Gastrocnemius medialis (tissue), 4 donors: Measurements from ENCODE around the gene AREL1. TPM values are rescaled to one million over a fixed set of nuclear protein-coding genes. Genes with fewer than 3 reads are reported as not detected.
"Not testable (repeated sequence)": the region's sequence is repeated elsewhere in the genome, so short reads cannot be mapped to it uniquely, and the experiment has no call there.

Experiments used
- ATAC-seq, 2 donors: fragments of 150-250 bp; one replicate each; pipeline ENCODE4 v1.9.1; 2016
- DNase-seq, 2 donors: peaks; one replicate each; pipeline ENCODE4 v3.0.0-alpha.2; 2019
- H3K27ac ChIP-seq, 4 donors: fragments of 200-600 bp; sonication (generic); 1 replicate in 1 of 4; 2 replicates in 3 of 4; pipeline ENCODE4 v1.5.1; 2016 to 2018; ENCODE audit warnings: mild to moderate bottlenecking in 2 of 4, moderate library complexity in 1 of 4
- H3K27me3 ChIP-seq, 3 donors: fragments of 200-600 bp; sonication (generic) in 2 of 3; 1 replicate in 1 of 3; 2 replicates in 2 of 3; pipeline versions ENCODE4 v1.5.1 to v1.6.0; 2016 to 2019; ENCODE audit warnings: mild to moderate bottlenecking in 1 of 3, moderate library complexity in 1 of 3
- H3K36me3 ChIP-seq, 2 donors: fragments of 200-600 bp; sonication (generic) in 1 of 2; one replicate each; pipeline ENCODE4 v1.5.1; 2017 to 2018
- H3K4me1 ChIP-seq, 2 donors: fragments of 200-600 bp; sonication (generic) in 1 of 2; one replicate each; pipeline ENCODE4 v1.5.1; 2016 to 2017; ENCODE audit warnings: mild to moderate bottlenecking in 2 of 2
- H3K4me3 ChIP-seq, 4 donors: fragments of 200-600 bp; sonication (generic) in 3 of 4; 1 replicate in 1 of 4; 2 replicates in 3 of 4; pipeline ENCODE4 v1.5.1; 2016 to 2019; ENCODE audit warnings: mild to moderate bottlenecking in 2 of 4
- H3K9me3 ChIP-seq, 3 donors: fragments of 200-600 bp; sonication (generic) in 2 of 3; 1 replicate in 1 of 3; 2 replicates in 2 of 3; pipeline ENCODE4 v1.5.1; 2016 to 2019
- CTCF ChIP-seq, 5 experiments: fragments of 450-650 bp in 3 of 5; fragments of 200-600 bp in 2 of 5; sonication (generic) in 2 of 5; IDR thresholded peaks in 4 of 5; conservative IDR thresholded peaks in 1 of 5; 1 replicate in 4 of 5; 2 replicates in 1 of 5; pipeline ENCODE4 v1.5.1; 2016 to 2019; ENCODE audit warnings: antibody characterized with exemption in 5 of 5, mild to moderate bottlenecking in 3 of 5, moderate library complexity in 3 of 5
- POLR2A ChIP-seq, 2 donors: fragments of 450-650 bp; IDR thresholded peaks; one replicate each; pipeline ENCODE4 v1.6.1; 2017; ENCODE audit warnings: antibody characterized with exemption in 2 of 2, mild to moderate bottlenecking in 2 of 2, moderate library complexity in 2 of 2
- in situ Hi-C, 4 donors: fragments of 200-750 bp; cut with MboI; loops; one replicate each; pipeline versions ENCODE4 v1.15.0 to v1.8.0; 2017; ENCODE audit warnings: low sequenced_read_pairs in 4 of 4
- intact Hi-C: fragments of 100-400 bp; cut with DNase I; formaldehyde crosslinking; loops from one replicate; pipeline ENCODE4 v1.15.1; 2023; ENCODE audit warnings: low total_unique reads
- total RNA-seq, 4 donors: library from RNA; depleted of rRNA; stranded (reverse); fragments of >200 nt; gene quantifications; one replicate each; pipeline versions ENCODE4 v1.1.0 to v1.2.3, GENCODE V29; 2016

Gene AREL1
- 10 to 100 TPM; 14.7 to 30.1 (median 22.1) TPM for total RNA-seq

GRCh38 chr14:74712499-74713394 is at the start of gene AREL1, which contains the start of gene FCF1:
AREL1 (minus strand) TSS chr14:74713080; CDS start chr14:74685615, 27,465 bp downstream.
FCF1 (plus strand) TSS chr14:74713144; CDS start chr14:74713198, 54 bp downstream.
- TF ChIP-seq POLR2A (IDR thresholded peaks at IDR 0.05) (peak; percentile 83 to 84), CTCF (IDR thresholded peaks at IDR 0.05 in 4 of 5, conservative IDR thresholded peaks at IDR 0.05 in 1 of 5) (no peak)
- H3K4me1 ChIP-seq: peaks cover 19 to 23% of the 10 kb centered on the region in 2 donors
- no peaks in the 10 kb centered on the region for H3K9me3 ChIP-seq
- H3K27ac ChIP-seq: peak within 1 kb of the TSS; percentile 80 to 91 (median 87)
- H3K27me3 ChIP-seq: no peaks in the 10 kb centered on the region
- in situ Hi-C loops: loop anchor here in 1 of 4 donors (10.0 kb wide), 1 partner anchor 108 kb away; no protein-coding TSS in a partner anchor
- ATAC-seq: peak; percentile 100
- peak; percentile 79 to 82 for DNase-seq
- H3K4me3 ChIP-seq: peak within 1 kb of the TSS; percentile 75 to 97 (median 82)
- intact Hi-C loops: loop anchor here (2.0 to 5.0 kb wide), 4 partner anchors 48 to 220 kb away; partner anchors contain the start of genes ISCA2, NPC2 and YLPM1
- H3K36me3 ChIP-seq: peaks cover 0 to 37% of the 10 kb centered on the region in 2 donors

GRCh38 chr14:74758505-74758904 is 45.6 kb upstream of the AREL1 start:
- H3K4me3 ChIP-seq, in situ Hi-C loops, H3K36me3 ChIP-seq, ATAC-seq, H3K9me3 ChIP-seq, DNase-seq, H3K27ac ChIP-seq, intact Hi-C loops, H3K4me1 ChIP-seq, H3K27me3 ChIP-seq: not testable (repeated sequence)

- no peak overlapping the region for H3K4me3 ChIP-seq
- H3K27me3 ChIP-seq: no peaks in the 10 kb centered on the region
- in situ Hi-C loops: no loop called here
- no peak overlapping the region for H3K27ac ChIP-seq
- ATAC-seq (no peak), DNase-seq (no peak)
- H3K9me3 ChIP-seq: no peaks in the 10 kb centered on the region
- TF ChIP-seq POLR2A (IDR thresholded peaks at IDR 0.05): no peak
- no peak for TF ChIP-seq CTCF (IDR thresholded peaks at IDR 0.05 in 4 of 5, conservative IDR thresholded peaks at IDR 0.05 in 1 of 5)
- H3K36me3 ChIP-seq: no peaks in the 10 kb centered on the region
- intact Hi-C loops: no loop called here
- H3K4me1 ChIP-seq: no peaks in the 10 kb centered on the region
Observed at GRCh38 chr14:74756326-74756725, 43.4 kb upstream of the AREL1 start.

GRCh38 chr14:74754899-74755298 is 42.0 kb upstream of the AREL1 start:
- no peaks in the 10 kb centered on the region for H3K4me1 ChIP-seq
- TF ChIP-seq CTCF (IDR thresholded peaks at IDR 0.05 in 4 of 5, conservative IDR thresholded peaks at IDR 0.05 in 1 of 5) (no peak), POLR2A (IDR thresholded peaks at IDR 0.05) (no peak)
- no peaks in the 10 kb centered on the region for H3K36me3 ChIP-seq
- intact Hi-C loops: no loop called here
- no peak overlapping the region for H3K4me3 ChIP-seq
- DNase-seq: no peak
- no peaks in the 10 kb centered on the region for H3K9me3 ChIP-seq
- no peak overlapping the region for H3K27ac ChIP-seq
- H3K27me3 ChIP-seq: no peaks in the 10 kb centered on the region
- ATAC-seq: no peak
- in situ Hi-C loops: no loop called here

GRCh38 chr14:74754157-74754556 is 41.3 kb upstream of the AREL1 start:
- in situ Hi-C loops (no loop called here), intact Hi-C loops (no loop called here)
- no peaks in the 10 kb centered on the region for H3K4me1 ChIP-seq
- H3K9me3 ChIP-seq: no peaks in the 10 kb centered on the region
- no peaks in the 10 kb centered on the region for H3K27me3 ChIP-seq
- ATAC-seq: no peak
- no peak overlapping the region for H3K4me3 ChIP-seq
- H3K27ac ChIP-seq: no peak overlapping the region
- no peaks in the 10 kb centered on the region for H3K36me3 ChIP-seq
- DNase-seq: no peak
- TF ChIP-seq CTCF (IDR thresholded peaks at IDR 0.05 in 4 of 5, conservative IDR thresholded peaks at IDR 0.05 in 1 of 5): no peak
- no peak for TF ChIP-seq POLR2A (IDR thresholded peaks at IDR 0.05)
